Measurements from ENCODE around the gene HELT. TPM values are rescaled to one million over a fixed set of nuclear protein-coding genes. Genes with fewer than 3 reads are reported as not detected.
"Not testable (repeated sequence)": the region's sequence is repeated elsewhere in the genome, so short reads cannot be mapped to it uniquely, and the experiment has no call there.

The HELT gene
- total RNA-seq, 2 donors from 2014 or later: not detected

GRCh38 chr4:184987493-184988031 lies 30.7 kb upstream of the HELT start:
- Histone ChIP-seq H3K27me3 (ENCODE audit: control insufficient read depth, insufficient read depth, low read length, poor library complexity, severe bottlenecking) (no peaks in the 10 kb centered on the region), H3K4me3 (ENCODE audit: low read length) (no peak overlapping the region), H3K36me3 (ENCODE audit: control insufficient read depth, insufficient read depth, low read length) (no peaks in the 10 kb centered on the region), H3K27ac (ENCODE audit: low read depth, low read length) (no peak overlapping the region), H3K9me3 (ENCODE audit: control insufficient read depth, low read length) (peaks cover 6% of the 10 kb centered on the region), H3K4me1 (ENCODE audit: control insufficient read depth, insufficient read depth, low read length) (no peaks in the 10 kb centered on the region), H3K9ac (ENCODE audit: extremely low read depth, low read length, poor library complexity, severe bottlenecking) (no peak overlapping the region)
- Mint-ChIP-seq H3K36me3 (ENCODE audit: low read depth) (no peaks in the 10 kb centered on the region), H3K9me3 (peaks cover 14% of the 10 kb centered on the region), H3K4me1 (no peaks in the 10 kb centered on the region), H3K27me3 (ENCODE audit: insufficient read depth) (peaks cover 8% of the 10 kb centered on the region), H3K4me3 (no peak overlapping the region), H3K27ac (no peak overlapping the region)
- DNase-seq: no peak
- WGBS, 2 experiments (ENCODE audit: insufficient coverage in 1 of 2, insufficient read length in 1 of 2): 84 to 88% methylated on average over 8 to 13 of the region's 13 CpGs
- TF ChIP-seq CTCF (conservative IDR thresholded peaks at IDR 0.05): no peak

GRCh38 chr4:184988611-184989010 lies 29.7 kb upstream of the HELT start:
- no peak overlapping the region for H3K4me3 ChIP-seq (ENCODE audit: low read length)
- H3K27ac ChIP-seq (ENCODE audit: low read depth, low read length): no peak overlapping the region
- TF ChIP-seq CTCF (conservative IDR thresholded peaks at IDR 0.05): no peak
- H3K36me3 ChIP-seq (ENCODE audit: control insufficient read depth, insufficient read depth, low read length): no peaks in the 10 kb centered on the region
- H3K9ac ChIP-seq (ENCODE audit: extremely low read depth, low read length, poor library complexity, severe bottlenecking): no peak overlapping the region
- no peaks in the 10 kb centered on the region for H3K27me3 ChIP-seq (ENCODE audit: control insufficient read depth, insufficient read depth, low read length, poor library complexity, severe bottlenecking)
- Mint-ChIP-seq H3K4me3 (no peak overlapping the region), H3K27ac (no peak overlapping the region), H3K4me1 (no peaks in the 10 kb centered on the region), H3K9me3 (peaks cover 14% of the 10 kb centered on the region), H3K36me3 (ENCODE audit: low read depth) (no peaks in the 10 kb centered on the region), H3K27me3 (ENCODE audit: insufficient read depth) (peaks cover 2% of the 10 kb centered on the region)
- WGBS, 2 experiments (ENCODE audit: insufficient coverage in 1 of 2, insufficient read length in 1 of 2): 88 to 93% methylated on average over 7 to 8 of the region's 8 CpGs
- H3K9me3 ChIP-seq (ENCODE audit: control insufficient read depth, low read length): peaks cover 6% of the 10 kb centered on the region
- no peak for DNase-seq
- H3K4me1 ChIP-seq (ENCODE audit: control insufficient read depth, insufficient read depth, low read length): no peaks in the 10 kb centered on the region

GRCh38 chr4:184989283-184989682 lies 29.0 kb upstream of the HELT start:
- WGBS, 2 experiments (ENCODE audit: insufficient coverage in 1 of 2, insufficient read length in 1 of 2): 93 to 94% methylated on average over 7 to 15 of the region's 15 CpGs

GRCh38 chr4:184990131-184990530 lies 28.2 kb upstream of the HELT start:
- not testable (repeated sequence) for H3K27me3 ChIP-seq (ENCODE audit: control insufficient read depth, insufficient read depth, low read length, poor library complexity, severe bottlenecking); H3K36me3 ChIP-seq (ENCODE audit: control insufficient read depth, insufficient read depth, low read length); H3K27ac Mint-ChIP-seq; H3K9ac ChIP-seq (ENCODE audit: extremely low read depth, low read length, poor library complexity, severe bottlenecking); H3K4me3 ChIP-seq (ENCODE audit: low read length); H3K27ac ChIP-seq (ENCODE audit: low read depth, low read length); DNase-seq; H3K9me3 ChIP-seq (ENCODE audit: control insufficient read depth, low read length); H3K4me1 Mint-ChIP-seq; H3K36me3 Mint-ChIP-seq (ENCODE audit: low read depth); H3K4me1 ChIP-seq (ENCODE audit: control insufficient read depth, insufficient read depth, low read length); H3K4me3 Mint-ChIP-seq; H3K27me3 Mint-ChIP-seq (ENCODE audit: insufficient read depth)
- WGBS, 2 experiments (ENCODE audit: insufficient coverage in 1 of 2, insufficient read length in 1 of 2): 94% methylated on average over 24 of the region's 34 CpGs; no CpG with 5 or more reads in 1 of the 2 experiments
- peaks cover 14% of the 10 kb centered on the region for H3K9me3 Mint-ChIP-seq

More at GRCh38 chr4:184989283-184989682, 29.0 kb upstream of the HELT start:
- H3K4me3 Mint-ChIP-seq; DNase-seq; H3K9ac ChIP-seq (ENCODE audit: extremely low read depth, low read length, poor library complexity, severe bottlenecking); H3K4me1 ChIP-seq (ENCODE audit: control insufficient read depth, insufficient read depth, low read length); H3K27me3 Mint-ChIP-seq (ENCODE audit: insufficient read depth); H3K4me3 ChIP-seq (ENCODE audit: low read length); H3K27ac Mint-ChIP-seq; H3K27me3 ChIP-seq (ENCODE audit: control insufficient read depth, insufficient read depth, low read length, poor library complexity, severe bottlenecking); H3K9me3 ChIP-seq (ENCODE audit: control insufficient read depth, low read length); H3K4me1 Mint-ChIP-seq; H3K36me3 Mint-ChIP-seq (ENCODE audit: low read depth); H3K36me3 ChIP-seq (ENCODE audit: control insufficient read depth, insufficient read depth, low read length); H3K27ac ChIP-seq (ENCODE audit: low read depth, low read length): not testable (repeated sequence)
- peaks cover 14% of the 10 kb centered on the region for H3K9me3 Mint-ChIP-seq

Data from endodermal cell (in vitro differentiated cells).